SU-DHL-6 (cell line): ENCODE data around the gene LYRM7.

Experiments
- H2AFZ ChIP-seq: fragments of 200-600 bp; sonication (generic); 2 replicates; pipeline ENCODE4 v1.6.1; 2014; ENCODE audit warnings: low read depth, mild to moderate bottlenecking, moderate library complexity, mixed read lengths, antibody characterized with exemption, low read length; ENCODE audit not compliant: severe bottlenecking
- H3F3A ChIP-seq: fragments of 200-600 bp; shearing (Covaris generic); 2 replicates; pipeline ENCODE4 v1.6.0; 2016; ENCODE audit warnings: antibody characterized with exemption, mild to moderate bottlenecking; ENCODE audit not compliant: insufficient read depth
- H3K27ac ChIP-seq: fragments of 200-600 bp; sonication (generic); 2 replicates; pipeline ENCODE4 v1.5.1; 2016; ENCODE audit warnings: low read depth, mild to moderate bottlenecking, low read length, moderate library complexity, mixed read lengths
- H3K27me3 ChIP-seq: fragments of 200-600 bp; sonication (generic), shearing (Covaris generic); 2 replicates; pipeline ENCODE4 v1.6.0; 2014; ENCODE audit warnings: mild to moderate bottlenecking, low read length
- H3K36me3 ChIP-seq: fragments of 200-600 bp; sonication (generic); 2 replicates; pipeline ENCODE4 v1.6.1; 2014; ENCODE audit warnings: mild to moderate bottlenecking, low read length, mixed read lengths
- H3K4me2 ChIP-seq: fragments of 300-600, 200-600 bp; shearing (Covaris generic), sonication (generic); 2 replicates; pipeline ENCODE4 v1.6.0; 2014; ENCODE audit warnings: low read length, low read depth, mild to moderate bottlenecking; ENCODE audit not compliant: poor library complexity, severe bottlenecking
- H3K4me3 ChIP-seq: fragments of 200-600 bp; sonication (generic); 2 replicates; pipeline ENCODE4 v1.5.1; 2014; ENCODE audit warnings: antibody characterized with exemption, low read length, mild to moderate bottlenecking, mixed read lengths; ENCODE audit not compliant: insufficient read depth, poor library complexity, severe bottlenecking
- H3K79me2 ChIP-seq: fragments of 200-600 bp; sonication (generic); 2 replicates; pipeline ENCODE4 v1.6.1; 2014; ENCODE audit warnings: mild to moderate bottlenecking, low read length, moderate library complexity; ENCODE audit not compliant: insufficient read depth
- H3K9ac ChIP-seq: fragments of 200-600 bp; sonication (generic); 2 replicates; pipeline ENCODE4 v1.7.0; 2014; ENCODE audit warnings: mild to moderate bottlenecking, low read length
- H3K9me2 ChIP-seq: fragments of 200-600 bp; sonication (generic); replicated peaks from 2 replicates; pipeline ENCODE4 v1.6.1; 2014; ENCODE audit warnings: low read length; ENCODE audit not compliant: insufficient read depth
- H3K9me3 ChIP-seq: fragments of 200-600 bp; sonication (generic); 2 replicates; pipeline ENCODE4 v1.6.1; 2014; ENCODE audit warnings: low read length, mixed read lengths; ENCODE audit not compliant: insufficient read depth
- H4K20me1 ChIP-seq: fragments of 200-600 bp; sonication (generic); 2 replicates; pipeline ENCODE4 v1.6.1; 2014; ENCODE audit warnings: low read depth, mild to moderate bottlenecking, antibody characterized with exemption, low read length, moderate library complexity, mixed read lengths
- EZH2phosphoT487 ChIP-seq: fragments of 200-600 bp; sonication (generic), shearing (Covaris generic); conservative IDR thresholded peaks from 2 replicates; pipeline ENCODE4 v1.6.1; 2018; ENCODE audit warnings: mild to moderate bottlenecking, antibody characterized with exemption, low read length, moderate library complexity, mixed read lengths
- TF ChIP-seq, protein P1 (sequence below): fragments of 200-600 bp; sonication (generic); IDR thresholded peaks from one replicate; pipeline ENCODE4 v1.5.1; 2017; ENCODE audit warnings: antibody characterized with exemption, mild to moderate bottlenecking, low read length, moderate library complexity; ENCODE audit not compliant: insufficient read depth, poor library complexity, severe bottlenecking

Gene LYRM7

DNA sequence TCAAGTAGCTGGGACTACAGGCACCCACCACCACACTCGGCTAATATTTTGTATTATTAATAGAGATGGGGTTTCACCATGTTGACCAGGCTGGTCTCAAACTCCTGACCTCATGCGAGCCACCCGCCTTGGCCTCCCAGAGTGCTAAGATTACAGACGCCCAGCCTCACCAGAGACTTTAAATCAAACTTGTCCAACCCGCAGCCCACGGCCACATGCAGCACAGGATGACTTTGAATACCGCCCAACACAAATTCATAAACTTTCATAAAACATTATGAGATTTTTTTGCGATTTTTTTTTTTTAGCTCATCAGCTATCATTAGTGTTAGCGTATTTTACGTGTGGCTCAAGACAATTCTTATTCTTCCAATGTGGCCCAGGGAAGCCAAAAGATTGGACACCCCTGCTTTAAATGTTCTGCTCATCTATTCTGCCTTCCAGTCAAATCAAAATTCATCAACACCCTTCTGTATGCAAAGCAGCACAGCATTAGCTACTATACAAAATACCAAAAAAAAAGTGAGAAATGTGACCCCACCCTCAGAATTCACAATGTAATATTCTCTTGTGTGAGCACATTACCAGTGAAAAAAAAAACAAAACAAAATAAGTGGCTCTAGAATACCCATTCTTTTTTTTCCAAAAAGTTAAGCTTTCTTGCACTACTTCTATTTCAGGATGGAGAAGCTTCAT lies 50.4 kb downstream of the LYRM7 start:
- TF ChIP-seq EZH2phosphoT487, result no peak
- TF ChIP-seq, protein P1, sequence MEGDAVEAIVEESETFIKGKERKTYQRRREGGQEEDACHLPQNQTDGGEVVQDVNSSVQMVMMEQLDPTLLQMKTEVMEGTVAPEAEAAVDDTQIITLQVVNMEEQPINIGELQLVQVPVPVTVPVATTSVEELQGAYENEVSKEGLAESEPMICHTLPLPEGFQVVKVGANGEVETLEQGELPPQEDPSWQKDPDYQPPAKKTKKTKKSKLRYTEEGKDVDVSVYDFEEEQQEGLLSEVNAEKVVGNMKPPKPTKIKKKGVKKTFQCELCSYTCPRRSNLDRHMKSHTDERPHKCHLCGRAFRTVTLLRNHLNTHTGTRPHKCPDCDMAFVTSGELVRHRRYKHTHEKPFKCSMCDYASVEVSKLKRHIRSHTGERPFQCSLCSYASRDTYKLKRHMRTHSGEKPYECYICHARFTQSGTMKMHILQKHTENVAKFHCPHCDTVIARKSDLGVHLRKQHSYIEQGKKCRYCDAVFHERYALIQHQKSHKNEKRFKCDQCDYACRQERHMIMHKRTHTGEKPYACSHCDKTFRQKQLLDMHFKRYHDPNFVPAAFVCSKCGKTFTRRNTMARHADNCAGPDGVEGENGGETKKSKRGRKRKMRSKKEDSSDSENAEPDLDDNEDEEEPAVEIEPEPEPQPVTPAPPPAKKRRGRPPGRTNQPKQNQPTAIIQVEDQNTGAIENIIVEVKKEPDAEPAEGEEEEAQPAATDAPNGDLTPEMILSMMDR, result no peak
- Histone ChIP-seq H3K4me3 (no peak overlapping the region), H3K27ac (no peak overlapping the region), H3K36me3 (peaks cover 6% of the 10 kb centered on the region; the same call in 1 of the 2 replicates), H2AFZ (no peak overlapping the region), H3F3A (peaks cover 6% of the 10 kb centered on the region; the same call in 1 of the 2 replicates), H3K9me2 (no peaks in the 10 kb centered on the region), H3K9ac (no peak overlapping the region), H4K20me1 (no peaks in the 10 kb centered on the region), H3K4me2 (no peak overlapping the region), H3K27me3 (no peaks in the 10 kb centered on the region), H3K9me3 (no peaks in the 10 kb centered on the region), H3K79me2 (peaks cover 35% of the 10 kb centered on the region)

DNA sequence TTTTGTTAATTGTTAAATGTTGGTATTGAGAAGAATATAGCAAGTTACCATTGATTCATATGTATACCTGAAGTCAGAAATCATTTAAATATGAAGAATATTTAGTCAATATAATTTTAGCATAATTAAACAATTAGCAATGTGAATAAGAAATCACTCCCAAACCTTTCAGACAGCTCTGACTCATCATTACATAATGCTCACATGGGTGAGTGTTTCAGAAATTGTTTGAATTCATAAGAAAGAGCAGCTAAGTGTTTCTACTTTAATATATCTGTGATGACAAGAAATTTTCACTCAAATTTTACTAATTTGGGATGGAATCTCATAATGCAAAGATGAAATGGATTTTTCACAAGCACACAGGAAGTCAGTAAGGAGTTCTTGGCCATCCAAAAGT lies 51.1 kb downstream of the LYRM7 start:
- H3K9me2 ChIP-seq, result no peaks in the 10 kb centered on the region
- H3F3A ChIP-seq, result peaks cover 6% of the 10 kb centered on the region; the same call in 1 of the 2 replicates
- no peak overlapping the region for H3K27ac ChIP-seq
- H3K9ac ChIP-seq, result no peak overlapping the region
- H3K36me3 ChIP-seq, result peaks cover 6% of the 10 kb centered on the region; the same call in 1 of the 2 replicates
- H3K9me3 ChIP-seq, result no peaks in the 10 kb centered on the region
- peaks cover 28% of the 10 kb centered on the region for H3K79me2 ChIP-seq
- TF ChIP-seq, protein P1, result no peak
- no peak for TF ChIP-seq EZH2phosphoT487
- H3K4me3 ChIP-seq, result no peak overlapping the region
- no peaks in the 10 kb centered on the region for H3K27me3 ChIP-seq
- no peak overlapping the region for H2AFZ ChIP-seq
- H3K4me2 ChIP-seq, result no peak overlapping the region
- no peaks in the 10 kb centered on the region for H4K20me1 ChIP-seq

DNA sequence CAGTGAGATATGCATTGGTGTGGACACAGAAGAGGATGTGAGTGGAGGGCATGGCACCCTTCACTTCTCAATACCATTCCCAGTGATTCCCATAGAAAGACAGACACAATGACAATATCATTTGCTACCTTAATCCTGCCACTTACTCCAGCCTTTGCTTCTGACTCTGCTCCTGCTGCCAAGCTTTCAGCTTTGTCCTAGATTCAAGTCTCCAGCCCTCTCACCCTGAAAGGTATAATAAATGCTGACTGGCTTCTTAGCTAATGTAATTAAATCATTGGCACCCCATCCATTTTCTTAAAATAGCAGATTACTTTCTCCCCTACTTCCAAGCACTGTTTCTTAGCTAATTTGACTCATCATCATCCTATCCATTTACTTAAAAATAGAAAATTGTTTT lies 52.0 kb downstream of the LYRM7 start:
- Histone ChIP-seq H4K20me1 (no peaks in the 10 kb centered on the region), H3F3A (peaks cover 6% of the 10 kb centered on the region; the same call in 1 of the 2 replicates), H3K4me2 (no peak overlapping the region), H3K9me3 (no peaks in the 10 kb centered on the region), H3K27me3 (no peaks in the 10 kb centered on the region), H3K27ac (no peak overlapping the region), H3K79me2 (peaks cover 20% of the 10 kb centered on the region), H3K4me3 (no peak overlapping the region), H3K9me2 (no peaks in the 10 kb centered on the region), H3K9ac (no peak overlapping the region), H3K36me3 (peaks cover 6% of the 10 kb centered on the region; the same call in 1 of the 2 replicates), H2AFZ (no peak overlapping the region)
- TF ChIP-seq EZH2phosphoT487, result no peak
- TF ChIP-seq, protein P1, result no peak
